Stimulated activated CD4-positive, alpha-beta T cell treated with anti-CD3 and anti-CD28 coated beads, TNF-alpha, amount 100 ng/mL, for 48 hours (primary cell): ENCODE results near the gene ATXN8OS.
"Not testable (repeated sequence)": the region's sequence is repeated elsewhere in the genome, so short reads cannot be mapped to it uniquely, and the experiment has no call there.

Experiments used
- DNase-seq, 3 donors: peaks; one replicate each; pipeline ENCODE4 v3.0.0-alpha.2; 2020; ENCODE audit warnings: low read depth in 3 of 3

The ATXN8OS gene

GRCh38 chr13:70107498-70108281 lies at the start of gene ATXN8OS:
TSS of gene ATXN8OS (plus strand) at chr13:70107826.
- no peak for DNase-seq

- DNase-seq, result no peak
These were observed 27.6 kb upstream of the ATXN8OS start for GRCh38 chr13:70080012-70080411.

DNA sequence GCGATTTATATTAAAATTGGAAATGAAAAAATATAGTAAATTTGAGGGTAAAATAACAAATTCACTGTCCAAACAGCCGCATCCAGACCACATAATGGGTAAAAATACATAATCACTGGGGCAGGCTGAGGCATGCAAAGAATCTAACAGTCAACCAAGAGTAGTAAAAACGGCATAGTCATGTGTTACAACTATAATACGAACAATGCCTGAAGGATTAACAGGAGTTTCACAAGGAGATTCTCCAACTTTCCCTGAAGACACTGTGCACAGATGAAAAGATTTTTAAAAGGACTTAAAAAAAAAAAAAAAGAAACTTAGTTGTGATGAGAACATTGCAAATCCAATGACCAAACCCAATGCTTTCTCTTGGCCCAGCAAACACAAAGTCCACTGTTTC lies 20.4 kb upstream of the ATXN8OS start:
- DNase-seq, result no peak

GRCh38 chr13:70088926-70089325 lies 18.7 kb upstream of the ATXN8OS start:
- no peak for DNase-seq

DNA sequence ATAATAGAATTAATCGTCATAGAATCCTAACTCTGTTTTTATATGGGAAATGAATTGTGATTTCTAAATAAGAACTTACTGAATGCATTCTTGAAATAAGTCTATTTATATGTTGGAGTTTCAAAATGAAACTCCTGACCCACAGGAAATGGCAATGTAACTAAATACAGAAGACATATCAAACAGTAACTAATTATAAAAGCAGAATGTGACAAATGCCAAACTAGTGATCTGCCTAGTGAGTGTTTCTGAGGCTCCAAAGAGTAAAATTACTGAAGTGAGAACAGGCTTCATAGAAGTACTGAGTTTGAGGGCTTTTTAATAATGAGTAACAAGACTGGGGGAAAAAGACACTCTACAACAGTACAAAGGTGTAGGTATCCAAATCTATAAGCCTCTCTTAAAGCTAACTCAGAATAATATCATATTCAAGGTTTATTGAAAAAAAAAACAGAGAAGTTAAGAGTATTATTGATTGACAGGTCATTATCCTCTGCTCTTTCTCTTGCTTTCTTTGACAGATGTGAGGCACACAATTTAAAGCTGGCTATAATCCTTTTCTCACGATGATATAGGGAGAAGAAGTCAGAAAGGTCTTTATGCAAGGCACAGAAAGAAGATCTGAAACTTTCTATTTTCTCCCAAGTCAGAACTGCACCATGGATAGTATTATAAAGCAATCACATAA lies 17.4 kb upstream of the ATXN8OS start:
- DNase-seq, result no peak

DNA sequence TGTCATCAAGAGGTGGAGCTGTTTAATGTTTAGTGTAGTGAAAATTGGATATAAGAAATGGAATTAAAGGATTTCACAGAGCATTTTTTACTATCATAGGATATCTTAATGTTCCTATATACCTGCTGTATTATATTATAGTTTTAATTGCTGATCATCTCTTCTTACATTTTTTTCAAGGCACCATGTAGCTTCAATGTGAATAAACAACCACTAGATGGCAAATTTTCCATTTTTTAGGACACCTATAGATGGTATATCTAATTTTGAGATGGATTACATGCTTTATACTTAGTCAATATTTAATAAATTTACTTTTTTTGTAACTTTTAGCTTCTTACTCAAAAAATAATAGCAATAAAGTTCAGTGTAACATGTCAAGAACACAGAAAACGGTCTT lies 9.0 kb upstream of the ATXN8OS start:
- no peak for DNase-seq

GRCh38 chr13:70104481-70104880 lies 3.1 kb upstream of the ATXN8OS start:
- no peak for DNase-seq

GRCh38 chr13:70107125-70107497 lies 515 bp upstream of the ATXN8OS start:
- DNase-seq, result no peak

DNA sequence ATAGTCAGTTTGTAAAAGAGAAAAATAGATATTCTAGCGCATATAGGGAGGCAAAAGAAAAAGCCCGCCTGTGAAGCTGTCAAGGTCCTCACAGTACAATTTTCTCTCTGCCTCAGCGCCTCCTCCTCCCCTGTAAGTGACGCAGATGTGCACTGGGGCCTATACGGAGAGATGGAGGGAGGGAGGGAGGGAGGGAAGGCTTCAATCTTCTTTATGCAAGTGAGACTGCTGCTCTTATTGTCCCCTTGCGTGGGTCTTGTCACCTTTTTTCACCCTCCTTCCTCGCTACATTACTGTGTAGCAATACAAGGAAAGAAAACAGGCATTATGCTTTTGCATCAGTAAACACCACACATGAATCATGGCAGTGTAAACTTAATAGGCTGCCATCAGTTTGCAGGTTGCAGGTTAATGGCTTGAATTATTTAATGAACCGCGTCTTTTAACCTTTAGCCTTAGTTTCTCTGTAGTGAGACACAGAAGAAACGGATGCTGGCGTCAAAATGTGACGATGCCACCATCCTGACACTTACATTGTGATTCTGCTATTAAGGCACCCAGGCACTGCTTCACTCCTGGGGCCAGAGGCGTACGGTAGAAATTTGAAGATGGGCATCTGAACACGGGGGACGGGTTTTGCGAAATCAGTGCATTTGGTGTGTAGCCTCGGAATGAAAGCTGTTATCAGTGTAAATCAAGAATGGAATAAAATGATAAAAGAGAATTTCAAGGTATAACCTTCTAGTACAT lies 905 bp downstream of the ATXN8OS start, which contains the start of gene KLHL1:
Gene KLHL1, minus strand, starts transcription at position 97 of the 750 bp plus-strand sequence. CDS start 753 bp downstream, outside the sequence.
- no peak for DNase-seq

GRCh38 chr13:70117338-70117905 lies 9.8 kb downstream of the ATXN8OS start:
- no peak for DNase-seq

- no peak for DNase-seq
These were observed 18.1 kb downstream of the ATXN8OS start for GRCh38 chr13:70125693-70126092.

- DNase-seq, result no peak
These were observed 20.5 kb downstream of the ATXN8OS start for GRCh38 chr13:70128098-70128497.

- not testable (repeated sequence) for DNase-seq
These were observed 35.0 kb downstream of the ATXN8OS start for GRCh38 chr13:70142658-70143057.

- DNase-seq, result no peak
These were observed 54.5 kb downstream of the ATXN8OS start for GRCh38 chr13:70162141-70162540.

DNA sequence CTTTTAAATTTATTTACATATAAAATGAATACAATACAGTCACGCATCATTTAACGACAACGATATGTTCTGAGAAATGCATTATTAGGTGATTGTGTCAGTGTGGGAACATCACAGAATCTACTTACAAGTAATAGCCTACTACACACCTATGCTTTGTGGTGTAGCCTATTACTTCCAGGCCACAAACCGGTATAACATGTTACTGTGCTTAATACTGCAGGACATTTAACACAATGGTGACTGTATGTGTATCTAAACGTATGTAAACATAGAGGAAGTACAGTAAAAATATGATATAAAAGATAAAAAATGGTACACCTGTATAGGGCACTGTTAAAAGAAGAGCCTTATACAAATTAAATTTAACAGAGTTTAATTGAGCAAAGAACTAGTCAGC lies 63.1 kb downstream of the ATXN8OS start:
- no peak for DNase-seq

DNA sequence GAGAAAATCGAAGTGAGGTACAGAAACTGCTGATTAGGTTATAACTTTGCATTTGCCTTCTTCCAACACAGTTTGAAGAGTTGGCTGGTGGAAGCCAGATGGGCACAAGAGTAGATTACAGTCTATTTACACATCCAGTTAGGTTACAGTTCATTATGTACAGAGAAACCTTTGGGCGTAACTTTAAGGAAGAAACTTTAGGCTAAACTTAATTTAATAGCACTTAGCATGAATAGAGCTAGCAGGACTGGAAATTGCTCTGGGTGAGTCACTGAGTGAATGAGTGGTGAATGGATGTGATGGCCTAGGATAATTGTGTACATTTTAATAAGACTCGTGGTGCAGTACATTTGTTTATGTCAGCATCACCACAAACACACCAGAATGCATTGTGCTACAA lies 63.5 kb downstream of the ATXN8OS start:
- no peak for DNase-seq

GRCh38 chr13:70172946-70173597 lies 65.4 kb downstream of the ATXN8OS start:
- DNase-seq, result no peak

- DNase-seq, result no peak
These were observed 66.0 kb downstream of the ATXN8OS start for GRCh38 chr13:70173598-70173959.

GRCh38 chr13:70178346-70178745 lies 70.7 kb downstream of the ATXN8OS start:
- no peak for DNase-seq
